WERI-Rb-1 (cell line): Measurements from ENCODE around the gene SLC12A6.
A peak's percentile ranks its signal among the peaks of the same experiment; 100 is the strongest.

Experiments used
- DNase-seq: peaks from one replicate; pipeline ENCODE4 v3.0.0-alpha.2; 2020
- H3K27ac ChIP-seq: fragments of 250-450 bp; sonication (Bioruptor Pico); 2 replicates; pipeline ENCODE4 v1.5.1; 2020; ENCODE audit warnings: mild to moderate bottlenecking, moderate library complexity
- H3K27me3 ChIP-seq: fragments of 250-450 bp; sonication (Bioruptor Pico); 2 replicates; pipeline ENCODE4 v1.5.1; 2021; ENCODE audit warnings: mild to moderate bottlenecking, low read depth, moderate library complexity; ENCODE audit not compliant: insufficient read depth, severe bottlenecking
- H3K36me3 ChIP-seq: fragments of 250-450 bp; sonication (Bioruptor Pico); 2 replicates; pipeline ENCODE4 v1.5.1; 2020; ENCODE audit warnings: mild to moderate bottlenecking, moderate library complexity
- H3K4me3 ChIP-seq: 2 replicates; pipeline ENCODE4 v1.5.1; 2011; ENCODE audit warnings: low read depth, mild to moderate bottlenecking, control low read depth, low read length
- H3K9me3 ChIP-seq: fragments of 250-450 bp; sonication (Bioruptor Pico); 2 replicates; pipeline ENCODE4 v1.5.1; 2021; ENCODE audit warnings: mild to moderate bottlenecking, moderate library complexity; ENCODE audit not compliant: severe bottlenecking
- CTCF ChIP-seq: IDR thresholded peaks from 2 replicates; pipeline ENCODE4 v1.5.1; 2011; ENCODE audit warnings: low read depth, mild to moderate bottlenecking, control low read depth, inconsistent platforms, low read length

SLC12A6 gene

GRCh38 chr15:34365091-34365825, 27.7 kb upstream of the SLC12A6 start:
- H3K27me3 ChIP-seq: no peaks in the 10 kb centered on the region
- DNase-seq: no peak
- no peak overlapping the region for H3K4me3 ChIP-seq
- no peak overlapping the region for H3K27ac ChIP-seq
- no peaks in the 10 kb centered on the region for H3K36me3 ChIP-seq
- no peaks in the 10 kb centered on the region for H3K9me3 ChIP-seq
- no peak for TF ChIP-seq CTCF

- H3K36me3 ChIP-seq: no peaks in the 10 kb centered on the region
- H3K4me3 ChIP-seq: no peak overlapping the region
- no peak for TF ChIP-seq CTCF
- no peaks in the 10 kb centered on the region for H3K9me3 ChIP-seq
- no peaks in the 10 kb centered on the region for H3K27me3 ChIP-seq
- no peak for DNase-seq
- no peak overlapping the region for H3K27ac ChIP-seq
Measured at GRCh38 chr15:34364041-34364440, 26.5 kb upstream of the SLC12A6 start.

- 0 out of 2 replicates have a peak, but pooled peaks have one; percentile 8 for TF ChIP-seq CTCF
- Histone ChIP-seq H3K27ac (no peak overlapping the region), H3K27me3 (no peaks in the 10 kb centered on the region), H3K36me3 (no peaks in the 10 kb centered on the region), H3K4me3 (no peak overlapping the region), H3K9me3 (no peaks in the 10 kb centered on the region)
- no peak for DNase-seq
Measured at GRCh38 chr15:34362047-34362773, 24.6 kb upstream of the SLC12A6 start.

GRCh38 chr15:34361278-34361677, 23.7 kb upstream of the SLC12A6 start:
- H3K9me3 ChIP-seq: no peaks in the 10 kb centered on the region
- no peak for DNase-seq
- no peak overlapping the region for H3K27ac ChIP-seq
- no peaks in the 10 kb centered on the region for H3K27me3 ChIP-seq
- H3K4me3 ChIP-seq: no peak overlapping the region
- H3K36me3 ChIP-seq: no peaks in the 10 kb centered on the region
- TF ChIP-seq CTCF: no peak

- Histone ChIP-seq H3K9me3 (no peaks in the 10 kb centered on the region), H3K27me3 (no peaks in the 10 kb centered on the region), H3K36me3 (no peaks in the 10 kb centered on the region), H3K27ac (no peak overlapping the region), H3K4me3 (no peak overlapping the region)
- TF ChIP-seq CTCF: no peak
- DNase-seq: no peak
Measured at GRCh38 chr15:34360298-34360697, 22.7 kb upstream of the SLC12A6 start.

GRCh38 chr15:34359416-34359815, 21.8 kb upstream of the SLC12A6 start:
- TF ChIP-seq CTCF: no peak
- H3K36me3 ChIP-seq: no peaks in the 10 kb centered on the region
- H3K4me3 ChIP-seq: no peak overlapping the region
- no peaks in the 10 kb centered on the region for H3K27me3 ChIP-seq
- no peaks in the 10 kb centered on the region for H3K9me3 ChIP-seq
- H3K27ac ChIP-seq: no peak overlapping the region
- DNase-seq: no peak
